ENCODE data around the gene ZNF496. TPM values are rescaled to one million over a fixed set of nuclear protein-coding genes. Genes with fewer than 3 reads are reported as not detected.

Gene ZNF496
- total RNA-seq, 1 experiment from 2014 or later, result 66.5 TPM

- Histone ChIP-seq H4K5ac (ENCODE audit: insufficient read length, low read depth, low read length) (no peak overlapping the region), H2AK5ac (ENCODE audit: insufficient read length, low read length) (no peak overlapping the region), H3K27ac (ENCODE audit: insufficient read length, low read depth, low read length) (no peak overlapping the region), H3K56ac (ENCODE audit: insufficient read length, low read depth, low read length) (no peak overlapping the region), H3K27me3 (ENCODE audit: insufficient read depth, low read length) (no peaks in the 10 kb centered on the region), H3K14ac (ENCODE audit: insufficient read depth, low read length) (no peak overlapping the region), H3T11ph (ENCODE audit: low read length) (no peak overlapping the region), H3K4me1 (ENCODE audit: insufficient read depth, low read length) (peaks cover 4% of the 10 kb centered on the region; the same call in 1 of the 2 replicates), H3K9me3 (ENCODE audit: control insufficient read depth, low read depth, low read length) (no peaks in the 10 kb centered on the region), H3K9ac (ENCODE audit: extremely low read depth, insufficient read length, low read length) (no peak overlapping the region), H3K23ac (ENCODE audit: insufficient read length, low read depth, low read length) (no peak overlapping the region), H3K79me2 (ENCODE audit: insufficient read depth, low read length) (no peaks in the 10 kb centered on the region), H4K91ac (ENCODE audit: insufficient read length, low read depth, low read length) (no peak overlapping the region), H2BK5ac (ENCODE audit: insufficient read length, low read length) (no peak overlapping the region), H2BK120ac (ENCODE audit: low read depth, low read length, poor library complexity, severe bottlenecking) (no peak overlapping the region), H2BK15ac (ENCODE audit: low read depth, low read length) (no peak overlapping the region), H4K20me1 (ENCODE audit: control insufficient read depth, insufficient read depth, insufficient read length) (no peaks in the 10 kb centered on the region), H2BK12ac (ENCODE audit: insufficient read length, low read depth, low read length) (no peak overlapping the region), H2AFZ (ENCODE audit: low read length) (no peak overlapping the region), H4K8ac (replicated peaks; ENCODE audit: insufficient read length, low read depth, low read length) (no peak overlapping the region), H3K23me2 (ENCODE audit: insufficient read length, low read depth, low read length, poor library complexity, severe bottlenecking) (no peaks in the 10 kb centered on the region), H2BK20ac (ENCODE audit: low read depth, low read length, poor library complexity, severe bottlenecking) (no peak overlapping the region), H3K4ac (ENCODE audit: low read depth, low read length) (no peak overlapping the region), H3K4me2 (ENCODE audit: insufficient read depth, insufficient read length, low read length) (no peak overlapping the region), H3K18ac (ENCODE audit: insufficient read length, low read depth, low read length) (no peak overlapping the region), H3K79me1 (ENCODE audit: insufficient read depth, low read depth, low read length, poor library complexity, severe bottlenecking) (peaks cover 3% of the 10 kb centered on the region)
- peak overlapping the region in 1 of 2 experiments; percentile 11; a peak in 1 of 5 replicates for H3K4me3 Mint-ChIP-seq
- peaks cover 47 to 88% (median 83%) of the 10 kb centered on the region in 3 experiments for H3K36me3 Mint-ChIP-seq (ENCODE audit: insufficient read depth in 1 of 3, low read depth in 3 of 3)
- no peak for TF ChIP-seq CTCF (conservative IDR thresholded peaks at IDR 0.05)
- peaks cover 26 to 28% of the 10 kb centered on the region in 2 experiments for H3K4me1 Mint-ChIP-seq
- no peaks in the 10 kb centered on the region for H3K27me3 Mint-ChIP-seq (ENCODE audit: low read depth)
- peak overlapping the region; percentile 61 to 93 (median 62); a peak in 5 of 7 replicates for H3K27ac Mint-ChIP-seq
- no peaks in the 10 kb centered on the region for H3K9me3 Mint-ChIP-seq
- no CpG with 5 or more reads among the region's 12 CpGs for WGBS (ENCODE audit: extremely low coverage, insufficient read length, low lambda C conversion rate)
- DNase-seq, result no peak
These were observed 8.6 kb downstream of the ZNF496 start for GRCh38 chr1:247322849-247323586.

Measured in H9 (cell line).